HS-27A (cell line): ENCODE results near the gene ZNF157.

ENCODE experiments used
- DNase-seq: peaks from one replicate; pipeline ENCODE4 v3.0.0-alpha.2; 2012; ENCODE audit warnings: low read depth, missing footprints

ZNF157 gene

GRCh38 chrX:47447607-47448006, 77.2 kb downstream of the ZNF157 start:
- no peak for DNase-seq

- DNase-seq, result no peak
Measured at GRCh38 chrX:47448165-47448806, 77.9 kb downstream of the ZNF157 start.

- DNase-seq, result no peak
Measured at GRCh38 chrX:47452112-47452511, 81.7 kb downstream of the ZNF157 start.

- DNase-seq, result no peak
Measured at GRCh38 chrX:47456080-47456479, 85.7 kb downstream of the ZNF157 start.

GRCh38 chrX:47458528-47458927, 88.2 kb downstream of the ZNF157 start:
- no peak for DNase-seq

- no peak for DNase-seq
Measured at GRCh38 chrX:47460561-47460960, 90.2 kb downstream of the ZNF157 start.
